SK-N-SH treated with all-trans-retinoic acid at 6 μM for 48 hours (cell line): ENCODE measurements around the gene BLOC1S4.

Source experiments
- BACH2 ChIP-seq: fragments of 250-450 bp; sonication (Bioruptor Pico); IDR thresholded peaks from 2 replicates; pipeline ENCODE4 v1.9.0; 2021; ENCODE audit warnings: mild to moderate bottlenecking, borderline replicate concordance
- CREB5 ChIP-seq: fragments of 250-450 bp; sonication (Bioruptor Pico); IDR thresholded peaks from 2 replicates; pipeline ENCODE4 v1.5.1; 2020; ENCODE audit warnings: low read depth, mild to moderate bottlenecking, moderate library complexity
- GLIS3 ChIP-seq: fragments of 250-450 bp; sonication (Bioruptor Pico); IDR thresholded peaks from 2 replicates; pipeline ENCODE4 v1.5.0; 2020; ENCODE audit warnings: mild to moderate bottlenecking, moderate library complexity
- TCF4 ChIP-seq: fragments of 250-450 bp; sonication (Bioruptor Pico); IDR thresholded peaks from 2 replicates; pipeline ENCODE4 v1.8.0; 2021; ENCODE audit warnings: mild to moderate bottlenecking, moderate library complexity, borderline replicate concordance
- ZFP3 ChIP-seq: fragments of 250-450 bp; sonication (Bioruptor Pico); IDR thresholded peaks from 2 replicates; pipeline ENCODE4 v1.5.0; 2020; ENCODE audit warnings: mild to moderate bottlenecking, moderate library complexity
- ZFP30 ChIP-seq: fragments of 450-650 bp; formaldehyde crosslinking; IDR thresholded peaks from 2 replicates; pipeline ENCODE4 v1.5.0; 2022; ENCODE audit warnings: mild to moderate bottlenecking, moderate library complexity
- ZNF70 ChIP-seq: fragments of 450-650 bp; formaldehyde crosslinking; IDR thresholded peaks from 2 replicates; pipeline ENCODE4 v1.5.0; 2020; ENCODE audit warnings: mild to moderate bottlenecking, moderate library complexity
- TF ChIP-seq, protein P1 (sequence below): fragments of 250-450 bp; sonication (Bioruptor Pico); IDR thresholded peaks from 2 replicates; pipeline ENCODE4 v1.8.0; 2020; ENCODE audit warnings: mild to moderate bottlenecking, moderate library complexity, borderline replicate concordance
- TF ChIP-seq, protein P2 (sequence below): fragments of 250-450 bp; sonication (Bioruptor Pico); IDR thresholded peaks from 2 replicates; pipeline ENCODE4 v1.5.1; 2021; ENCODE audit warnings: mild to moderate bottlenecking, moderate library complexity

GRCh38 chr4:6742507-6742906 lies 26.5 kb downstream of the BLOC1S4 start:
- no peak for TF ChIP-seq GLIS3 (CRISPR knock-in tag)
- TF ChIP-seq, protein P1, sequence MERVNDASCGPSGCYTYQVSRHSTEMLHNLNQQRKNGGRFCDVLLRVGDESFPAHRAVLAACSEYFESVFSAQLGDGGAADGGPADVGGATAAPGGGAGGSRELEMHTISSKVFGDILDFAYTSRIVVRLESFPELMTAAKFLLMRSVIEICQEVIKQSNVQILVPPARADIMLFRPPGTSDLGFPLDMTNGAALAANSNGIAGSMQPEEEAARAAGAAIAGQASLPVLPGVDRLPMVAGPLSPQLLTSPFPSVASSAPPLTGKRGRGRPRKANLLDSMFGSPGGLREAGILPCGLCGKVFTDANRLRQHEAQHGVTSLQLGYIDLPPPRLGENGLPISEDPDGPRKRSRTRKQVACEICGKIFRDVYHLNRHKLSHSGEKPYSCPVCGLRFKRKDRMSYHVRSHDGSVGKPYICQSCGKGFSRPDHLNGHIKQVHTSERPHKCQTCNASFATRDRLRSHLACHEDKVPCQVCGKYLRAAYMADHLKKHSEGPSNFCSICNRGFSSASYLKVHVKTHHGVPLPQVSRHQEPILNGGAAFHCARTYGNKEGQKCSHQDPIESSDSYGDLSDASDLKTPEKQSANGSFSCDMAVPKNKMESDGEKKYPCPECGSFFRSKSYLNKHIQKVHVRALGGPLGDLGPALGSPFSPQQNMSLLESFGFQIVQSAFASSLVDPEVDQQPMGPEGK (CRISPR knock-in tag), result no peak
- no peak for TF ChIP-seq ZFP3 (CRISPR knock-in tag)
- TF ChIP-seq TCF4 (CRISPR knock-in tag), result no peak
- TF ChIP-seq CREB5, result no peak
- no peak for TF ChIP-seq ZFP30 (CRISPR knock-in tag)
- TF ChIP-seq BACH2 (CRISPR knock-in tag), result no peak
- TF ChIP-seq, protein P2, sequence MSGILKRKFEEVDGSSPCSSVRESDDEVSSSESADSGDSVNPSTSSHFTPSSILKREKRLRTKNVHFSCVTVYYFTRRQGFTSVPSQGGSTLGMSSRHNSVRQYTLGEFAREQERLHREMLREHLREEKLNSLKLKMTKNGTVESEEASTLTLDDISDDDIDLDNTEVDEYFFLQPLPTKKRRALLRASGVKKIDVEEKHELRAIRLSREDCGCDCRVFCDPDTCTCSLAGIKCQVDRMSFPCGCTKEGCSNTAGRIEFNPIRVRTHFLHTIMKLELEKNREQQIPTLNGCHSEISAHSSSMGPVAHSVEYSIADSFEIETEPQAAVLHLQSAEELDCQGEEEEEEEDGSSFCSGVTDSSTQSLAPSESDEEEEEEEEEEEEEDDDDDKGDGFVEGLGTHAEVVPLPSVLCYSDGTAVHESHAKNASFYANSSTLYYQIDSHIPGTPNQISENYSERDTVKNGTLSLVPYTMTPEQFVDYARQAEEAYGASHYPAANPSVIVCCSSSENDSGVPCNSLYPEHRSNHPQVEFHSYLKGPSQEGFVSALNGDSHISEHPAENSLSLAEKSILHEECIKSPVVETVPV (CRISPR knock-in tag), result no peak
- TF ChIP-seq ZNF70 (CRISPR knock-in tag), result no peak
